H9 (cell line): ENCODE data around the gene TACR2. TPM values are rescaled to one million over a fixed set of nuclear protein-coding genes. Genes with fewer than 3 reads are reported as not detected.

Experiments
- DNase-seq: peaks from one replicate; pipeline ENCODE4 v3.0.0-alpha.2; 2017
- H2AFZ ChIP-seq: one replicate; pipeline ENCODE4 v1.6.1; 2013; ENCODE audit warnings: mild to moderate bottlenecking, low read length, control low read depth, moderate library complexity
- H2AK5ac ChIP-seq: 2 replicates; pipeline ENCODE4 v1.6.1; 2013; ENCODE audit warnings: low read length, control low read depth, mixed read lengths; ENCODE audit not compliant: insufficient read length
- H2BK120ac ChIP-seq: one replicate; pipeline ENCODE4 v1.6.1; 2013; ENCODE audit warnings: low read depth, mild to moderate bottlenecking, low read length, control low read depth, inconsistent platforms; ENCODE audit not compliant: poor library complexity, severe bottlenecking
- H2BK12ac ChIP-seq: 2 replicates; pipeline ENCODE4 v1.6.1; 2013; ENCODE audit warnings: low read length, control low read depth, mixed read lengths, low read depth; ENCODE audit not compliant: insufficient read length
- H2BK15ac ChIP-seq: 2 replicates; pipeline ENCODE4 v1.6.1; 2013; ENCODE audit warnings: low read depth, low read length, control low read depth
- H2BK20ac ChIP-seq: one replicate; pipeline ENCODE4 v1.6.1; 2013; ENCODE audit warnings: low read depth, mild to moderate bottlenecking, low read length, control low read depth, inconsistent platforms; ENCODE audit not compliant: poor library complexity, severe bottlenecking
- H2BK5ac ChIP-seq: 2 replicates; pipeline ENCODE4 v1.6.1; 2013; ENCODE audit warnings: low read length, control low read depth, mixed read lengths; ENCODE audit not compliant: insufficient read length
- H3K14ac ChIP-seq: 2 replicates; pipeline ENCODE4 v1.6.1; 2013; ENCODE audit warnings: low read length, control low read depth; ENCODE audit not compliant: insufficient read depth
- H3K18ac ChIP-seq: 2 replicates; pipeline ENCODE4 v1.6.1; 2013; ENCODE audit warnings: low read depth, mild to moderate bottlenecking, mixed read lengths, low read length, control low read depth; ENCODE audit not compliant: insufficient read length
- H3K23ac ChIP-seq: 2 replicates; pipeline ENCODE4 v1.6.1; 2013; ENCODE audit warnings: low read length, control low read depth, mixed read lengths, low read depth; ENCODE audit not compliant: insufficient read length
- H3K23me2 ChIP-seq: 2 replicates; pipeline ENCODE4 v1.6.1; 2013; ENCODE audit warnings: low read depth, mild to moderate bottlenecking, mixed read lengths, low read length, control low read depth; ENCODE audit not compliant: insufficient read length, poor library complexity, severe bottlenecking
- H3K27ac ChIP-seq: 2 replicates; pipeline ENCODE4 v1.5.1; 2013; ENCODE audit warnings: low read length, control low read depth, mixed read lengths, low read depth; ENCODE audit not compliant: insufficient read length
- H3K27me3 ChIP-seq: 2 replicates; pipeline ENCODE4 v1.6.1; 2013; ENCODE audit warnings: low read length, control low read depth, inconsistent platforms; ENCODE audit not compliant: insufficient read depth
- H3K4ac ChIP-seq: 2 replicates; pipeline ENCODE4 v1.6.1; 2013; ENCODE audit warnings: low read depth, mild to moderate bottlenecking, control low read depth, inconsistent platforms, low read length, moderate library complexity
- H3K4me1 ChIP-seq: 2 replicates; pipeline ENCODE4 v1.6.1; 2013; ENCODE audit warnings: low read length, control low read depth, inconsistent platforms; ENCODE audit not compliant: insufficient read depth
- H3K4me2 ChIP-seq: 2 replicates; pipeline ENCODE4 v1.6.1; 2013; ENCODE audit warnings: low read length, control low read depth, mixed read lengths; ENCODE audit not compliant: insufficient read length, insufficient read depth
- H3K56ac ChIP-seq: 2 replicates; pipeline ENCODE4 v1.6.1; 2013; ENCODE audit warnings: low read depth, mild to moderate bottlenecking, mixed read lengths, low read length, control low read depth; ENCODE audit not compliant: insufficient read length
- H3K79me1 ChIP-seq: 2 replicates; pipeline ENCODE4 v1.6.1; 2013; ENCODE audit warnings: low read depth, mild to moderate bottlenecking, moderate library complexity, low read length, control low read depth, inconsistent platforms; ENCODE audit not compliant: insufficient read depth, poor library complexity, severe bottlenecking
- H3K79me2 ChIP-seq: 2 replicates; pipeline ENCODE4 v1.6.1; 2013; ENCODE audit warnings: low read length, control low read depth, inconsistent platforms; ENCODE audit not compliant: insufficient read depth
- H3K9ac ChIP-seq: 2 replicates; pipeline ENCODE4 v1.6.1; 2013; ENCODE audit warnings: low read length, control low read depth, mixed read lengths; ENCODE audit not compliant: insufficient read length; ENCODE audit errors: extremely low read depth
- H3K9me3 ChIP-seq: one replicate; pipeline ENCODE4 v1.6.1; 2013; ENCODE audit warnings: low read depth, low read length, inconsistent platforms; ENCODE audit not compliant: control insufficient read depth
- H3T11ph ChIP-seq: one replicate; pipeline ENCODE4 v1.6.1; 2013; ENCODE audit warnings: mild to moderate bottlenecking, low read length, control low read depth, inconsistent platforms
- H4K20me1 ChIP-seq: one replicate; pipeline ENCODE4 v1.6.1; 2013; ENCODE audit not compliant: control insufficient read depth, insufficient read length, insufficient read depth
- H4K5ac ChIP-seq: 2 replicates; pipeline ENCODE4 v1.6.1; 2013; ENCODE audit warnings: low read depth, mild to moderate bottlenecking, mixed read lengths, low read length, control low read depth; ENCODE audit not compliant: insufficient read length
- H4K8ac ChIP-seq: replicated peaks from 2 replicates; pipeline ENCODE4 v1.6.1; 2013; ENCODE audit warnings: low read length, control low read depth, mixed read lengths, low read depth; ENCODE audit not compliant: insufficient read length
- H4K91ac ChIP-seq: 2 replicates; pipeline ENCODE4 v1.6.1; 2013; ENCODE audit warnings: low read depth, mild to moderate bottlenecking, moderate library complexity, mixed read lengths, low read length, control low read depth; ENCODE audit not compliant: insufficient read length
- H3K27ac Mint-ChIP-seq, 3 experiments: 2 replicates in 2 of 3; 3 replicates in 1 of 3; pipeline ENCODE4 v1.8.0; 2020 to 2021; ENCODE audit warnings: mixed read lengths in 3 of 3, mild to moderate bottlenecking in 1 of 3, moderate library complexity in 1 of 3
- H3K27me3 Mint-ChIP-seq: 2 replicates; pipeline ENCODE4 v1.8.0; 2021; ENCODE audit warnings: low read depth, mild to moderate bottlenecking, moderate library complexity, mixed read lengths
- H3K36me3 Mint-ChIP-seq, 3 experiments: 2 replicates in 2 of 3; 3 replicates in 1 of 3; pipeline ENCODE4 v1.8.0; 2020 to 2021; ENCODE audit warnings: low read depth in 3 of 3, mixed read lengths in 3 of 3; ENCODE audit not compliant: insufficient read depth in 1 of 3
- H3K4me1 Mint-ChIP-seq, 2 experiments: 2 replicates each; pipeline ENCODE4 v1.8.0; 2020; ENCODE audit warnings: mixed read lengths in 2 of 2
- H3K4me3 Mint-ChIP-seq, 2 experiments: 2 replicates in 1 of 2; 3 replicates in 1 of 2; pipeline ENCODE4 v1.8.0; 2020 to 2021; ENCODE audit warnings: mild to moderate bottlenecking in 2 of 2, mixed read lengths in 2 of 2, moderate library complexity in 1 of 2
- H3K9me3 Mint-ChIP-seq, 2 experiments: 2 replicates in 1 of 2; 3 replicates in 1 of 2; pipeline ENCODE4 v1.8.0; 2020; ENCODE audit warnings: mild to moderate bottlenecking in 2 of 2, mixed read lengths in 2 of 2, moderate library complexity in 1 of 2
- CTCF ChIP-seq: fragments of 200-600 bp; sonication (generic); conservative IDR thresholded peaks from 3 replicates; pipeline ENCODE4 v1.8.0; 2021; ENCODE audit warnings: antibody characterized with exemption, mild to moderate bottlenecking
- total RNA-seq: library from RNA; stranded (reverse); gene quantifications from 2 replicates; pipeline ENCODE4 v1.2.1, GENCODE V29; 2021

The TACR2 gene
- total RNA-seq, 1 experiment from 2014 or later = not detected

- H3K4me3 Mint-ChIP-seq = no peak overlapping the region
- no peak overlapping the region for H4K8ac ChIP-seq
Observed at GRCh38 chr10:69446229-69446628, 29.5 kb upstream of the TACR2 start.

More at GRCh38 chr10:69446229-69446628, 29.5 kb upstream of the TACR2 start:
- no peak overlapping the region for H4K91ac ChIP-seq
- H3K9ac ChIP-seq = no peak overlapping the region
- H3K9me3 Mint-ChIP-seq = peaks cover 0 to 3% of the 10 kb centered on the region in 2 experiments; a peak in 2 of 5 replicates
- TF ChIP-seq CTCF = no peak
- H3K4me1 ChIP-seq = no peaks in the 10 kb centered on the region
- H3K18ac ChIP-seq = no peak overlapping the region
- H2BK5ac ChIP-seq = no peak overlapping the region
- DNase-seq = no peak
- H3K27ac ChIP-seq = no peak overlapping the region
- H3K27ac Mint-ChIP-seq = no peak overlapping the region
- no peak overlapping the region for H3K4ac ChIP-seq
- H3K4me2 ChIP-seq = no peak overlapping the region
- no peaks in the 10 kb centered on the region; the same call in 1 of the 2 replicates for H3K27me3 ChIP-seq
- H3K56ac ChIP-seq = no peak overlapping the region
- no peaks in the 10 kb centered on the region for H3K79me2 ChIP-seq
- H2AFZ ChIP-seq = no peak overlapping the region
- no peak overlapping the region for H4K5ac ChIP-seq
- no peak overlapping the region for H2BK20ac ChIP-seq
- H2AK5ac ChIP-seq = no peak overlapping the region
- H3K14ac ChIP-seq = no peak overlapping the region
- no peak overlapping the region for H3T11ph ChIP-seq
- no peaks in the 10 kb centered on the region for H4K20me1 ChIP-seq
- H3K36me3 Mint-ChIP-seq = no peaks in the 10 kb centered on the region
- no peaks in the 10 kb centered on the region for H3K9me3 ChIP-seq
- no peaks in the 10 kb centered on the region for H3K79me1 ChIP-seq
- no peak overlapping the region for H2BK120ac ChIP-seq
- H3K27me3 Mint-ChIP-seq = peaks cover 81% of the 10 kb centered on the region
- no peak overlapping the region for H3K23ac ChIP-seq
- peaks cover 8 to 12% of the 10 kb centered on the region in 2 experiments for H3K4me1 Mint-ChIP-seq
- no peaks in the 10 kb centered on the region for H3K23me2 ChIP-seq
- H2BK12ac ChIP-seq = no peak overlapping the region
- H2BK15ac ChIP-seq = no peak overlapping the region
